GM19043 (cell line): ENCODE results near the gene SELENOT.

Experiments used
- ATAC-seq: cut with Tn5 transposase; IDR thresholded peaks from one replicate; pipeline ENCODE4 v1.9.1; 2021; ENCODE audit warnings: low read depth; ENCODE audit not compliant: unreplicated experiment

SELENOT gene

GRCh38 chr3:150662410-150663200, 59.5 kb downstream of the SELENOT start:
- no peak for ATAC-seq

- ATAC-seq = no peak
Measured at GRCh38 chr3:150663461-150663860, 60.3 kb downstream of the SELENOT start.

GRCh38 chr3:150666167-150666566, 63.0 kb downstream of the SELENOT start:
- no peak for ATAC-seq

GRCh38 chr3:150673966-150674365, 70.8 kb downstream of the SELENOT start:
- no peak for ATAC-seq

GRCh38 chr3:150675587-150675986, 72.5 kb downstream of the SELENOT start:
- no peak for ATAC-seq
